Bronchial smooth muscle cell (primary cell): ENCODE measurements around the gene TADA2A. TPM values are rescaled to one million over a fixed set of nuclear protein-coding genes. Genes with fewer than 3 reads are reported as not detected.

Experiments used
- total RNA-seq: library from RNA; depleted of rRNA; stranded (reverse); fragments of >200 nt; gene quantifications from 2 replicates; pipeline ENCODE4 v1.2.1, GENCODE V29; 2014

TADA2A gene, protein sequence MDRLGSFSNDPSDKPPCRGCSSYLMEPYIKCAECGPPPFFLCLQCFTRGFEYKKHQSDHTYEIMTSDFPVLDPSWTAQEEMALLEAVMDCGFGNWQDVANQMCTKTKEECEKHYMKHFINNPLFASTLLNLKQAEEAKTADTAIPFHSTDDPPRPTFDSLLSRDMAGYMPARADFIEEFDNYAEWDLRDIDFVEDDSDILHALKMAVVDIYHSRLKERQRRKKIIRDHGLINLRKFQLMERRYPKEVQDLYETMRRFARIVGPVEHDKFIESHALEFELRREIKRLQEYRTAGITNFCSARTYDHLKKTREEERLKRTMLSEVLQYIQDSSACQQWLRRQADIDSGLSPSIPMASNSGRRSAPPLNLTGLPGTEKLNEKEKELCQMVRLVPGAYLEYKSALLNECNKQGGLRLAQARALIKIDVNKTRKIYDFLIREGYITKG
- 15.9 and 16.4 TPM in 2 replicates for total RNA-seq

GRCh38 chr17:37406635-37407461 is at the start of gene TADA2A, which contains the start of gene ACACA:
TADA2A (plus strand) TSS chr17:37406886; CDS start chr17:37411366, 4,480 bp downstream.
ACACA (minus strand) TSS chr17:37406836; CDS start chr17:37406299, 537 bp downstream.

GRCh38 chr17:37375706-37376105 is 31.0 kb upstream of the TADA2A start, which contains the start of gene C17orf78:
C17orf78 (plus strand) TSS chr17:37375985; CDS start chr17:37376093, 108 bp downstream.

GRCh38 chr17:37489197-37490001 is 82.7 kb downstream of the TADA2A start, which contains the start of gene DUSP14:
DUSP14 (plus strand) TSS chr17:37489891; CDS start chr17:37512273, 22,382 bp downstream.

Other genes with a start within 250 kb of the TADA2A start
- not detected in 2 replicates for gene C17orf78, start 30.9 kb upstream of the TADA2A start, total RNA-seq
- 47.0 and 55.7 TPM in 2 replicates for gene ACACA, start 50 bp upstream of the TADA2A start, total RNA-seq
- gene DUSP14, start 83.0 kb downstream of the TADA2A start, total RNA-seq, result 28.7 and 44.3 TPM in 2 replicates
- gene SYNRG, start 202.5 kb downstream of the TADA2A start, total RNA-seq, result 7.9 and 11.2 TPM in 2 replicates
- 13.4 and 14.4 TPM in 2 replicates for gene DDX52, start 236.6 kb downstream of the TADA2A start, total RNA-seq